Stimulated activated CD8-positive, alpha-beta memory T cell treated with anti-CD3 and anti-CD28 coated beads, Interleukin-15, amount 100 ng/mL, for 1 hour (primary cell): ENCODE results near the gene GOLGA8T.
"Not testable (repeated sequence)": the region's sequence is repeated elsewhere in the genome, so short reads cannot be mapped to it uniquely, and the experiment has no call there.

Experiments
- DNase-seq: peaks from one replicate; pipeline ENCODE4 v3.0.0-alpha.2; 2020; ENCODE audit warnings: low read depth

The GOLGA8T gene, protein sequence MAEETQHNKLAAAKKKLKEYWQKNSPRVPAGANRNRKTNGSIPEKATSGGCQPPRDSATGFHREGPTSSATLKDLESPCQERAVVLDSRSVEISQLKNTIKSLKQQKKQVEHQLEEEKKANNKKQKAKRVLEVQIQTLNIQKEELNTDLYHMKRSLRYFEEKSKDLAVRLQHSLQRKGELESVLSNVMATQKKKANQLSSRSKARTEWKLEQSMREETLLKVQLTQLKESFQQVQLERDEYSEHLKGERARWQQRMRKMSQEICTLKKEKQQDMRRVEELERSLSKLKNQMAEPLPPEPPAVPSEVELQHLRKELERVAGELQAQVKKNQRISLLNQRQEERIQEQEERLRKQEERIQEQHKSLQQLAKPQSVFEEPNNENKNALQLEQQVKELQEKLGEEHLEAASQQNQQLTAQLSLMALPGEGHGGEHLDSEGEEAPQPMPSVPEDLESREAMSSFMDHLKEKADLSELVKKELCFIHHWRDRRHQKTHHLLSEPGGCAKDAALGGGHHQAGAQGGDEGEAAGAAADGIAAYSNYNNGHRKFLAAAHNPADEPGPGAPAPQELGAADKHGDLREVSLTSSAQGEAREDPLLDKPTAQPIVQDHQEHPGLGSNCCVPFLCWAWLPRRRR

DNA sequence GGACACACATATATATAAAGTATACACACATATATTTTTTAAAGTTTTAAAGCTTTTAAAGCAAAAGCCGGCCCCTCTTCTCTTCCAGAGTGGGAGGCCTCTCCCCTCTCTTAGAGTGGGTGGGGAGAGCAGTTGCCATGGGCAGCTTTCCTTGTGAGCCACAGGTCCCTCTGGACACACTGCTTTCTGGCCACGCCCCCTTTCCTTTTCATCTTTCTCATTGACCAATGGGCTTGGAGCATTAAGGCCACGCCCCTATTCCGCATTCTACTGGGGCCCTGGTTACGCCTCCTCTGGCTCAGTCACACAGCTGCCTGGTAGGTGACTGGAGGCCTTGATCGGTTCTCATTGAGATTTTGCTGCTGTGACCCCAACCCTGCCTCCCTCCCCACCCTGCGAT, at the start of gene GOLGA8T:
TSS of gene GOLGA8T (plus strand) at position 301 of the 400 bp plus-strand sequence. CDS start at position 399, 98 bp downstream.
- DNase-seq: not testable (repeated sequence)

DNA sequence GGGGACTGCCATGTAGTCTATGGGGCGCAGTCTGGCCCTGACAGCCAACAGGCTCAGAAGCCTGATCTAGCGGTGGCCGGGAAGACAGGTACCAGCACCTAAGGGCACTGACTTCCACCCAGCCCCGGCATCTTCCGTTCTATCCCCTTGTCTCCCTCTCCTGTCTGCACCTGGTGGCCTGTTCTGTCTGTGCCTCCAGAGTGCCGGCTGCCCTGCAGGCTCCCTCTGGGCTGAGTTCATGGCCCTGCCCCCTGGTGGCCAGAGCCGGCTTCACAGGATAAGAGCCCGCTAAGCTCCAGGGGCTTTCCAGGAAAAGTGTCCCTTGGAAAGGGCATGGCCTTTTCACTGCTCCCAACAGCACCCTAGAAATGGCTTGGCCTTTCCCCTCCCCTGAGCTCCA, 37.0 kb upstream of the GOLGA8T start:
- DNase-seq: not testable (repeated sequence)

DNA sequence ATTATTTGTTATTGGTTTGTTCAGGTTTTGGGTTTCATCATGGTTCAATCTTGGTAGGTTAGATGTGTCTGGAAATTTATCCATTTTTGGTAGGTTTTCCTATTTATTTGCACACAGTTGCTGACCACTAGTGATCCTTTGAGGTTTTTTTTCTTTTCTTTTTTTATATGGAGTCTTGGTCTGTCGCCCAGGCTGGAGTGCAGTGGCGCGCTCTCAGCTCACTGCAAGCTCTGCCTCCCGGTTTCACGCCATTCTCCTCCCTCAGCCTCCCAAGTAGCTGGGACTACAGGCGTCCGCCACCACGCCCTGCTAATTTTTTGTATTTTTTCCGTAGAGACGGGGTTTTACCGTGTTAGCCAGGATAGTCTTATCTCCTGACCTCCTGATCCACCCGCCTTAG, 32.0 kb upstream of the GOLGA8T start:
- DNase-seq: not testable (repeated sequence)

DNA sequence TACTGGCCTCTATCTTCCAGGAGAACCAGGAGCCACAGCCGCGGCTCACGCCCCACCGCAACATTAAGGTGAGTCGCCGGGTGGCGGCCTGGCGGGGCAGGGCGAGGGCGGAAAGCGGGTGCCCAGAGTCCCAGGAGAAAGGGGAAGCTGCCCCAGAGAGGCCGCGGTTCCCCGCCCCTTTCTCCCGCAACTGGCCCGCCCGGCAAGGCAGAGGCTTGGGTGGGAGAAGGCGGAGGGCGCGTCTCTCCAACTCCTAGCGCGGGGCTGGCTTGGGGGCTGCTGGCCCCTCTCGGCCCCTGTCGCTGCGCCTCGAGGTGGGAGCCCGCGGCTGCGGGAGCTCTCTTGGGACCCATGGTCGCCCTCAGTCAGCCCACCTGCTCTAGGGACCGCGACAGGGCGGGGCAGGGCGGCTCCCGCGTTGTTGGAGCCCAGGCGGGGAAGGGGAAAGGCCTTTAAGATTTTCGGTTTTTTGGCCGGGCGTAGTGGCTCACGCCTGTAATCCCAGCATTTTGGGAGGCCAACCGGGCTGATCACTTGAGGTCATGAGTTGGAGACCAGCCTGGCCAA, 30.8 kb upstream of the GOLGA8T start:
- DNase-seq: not testable (repeated sequence)

DNA sequence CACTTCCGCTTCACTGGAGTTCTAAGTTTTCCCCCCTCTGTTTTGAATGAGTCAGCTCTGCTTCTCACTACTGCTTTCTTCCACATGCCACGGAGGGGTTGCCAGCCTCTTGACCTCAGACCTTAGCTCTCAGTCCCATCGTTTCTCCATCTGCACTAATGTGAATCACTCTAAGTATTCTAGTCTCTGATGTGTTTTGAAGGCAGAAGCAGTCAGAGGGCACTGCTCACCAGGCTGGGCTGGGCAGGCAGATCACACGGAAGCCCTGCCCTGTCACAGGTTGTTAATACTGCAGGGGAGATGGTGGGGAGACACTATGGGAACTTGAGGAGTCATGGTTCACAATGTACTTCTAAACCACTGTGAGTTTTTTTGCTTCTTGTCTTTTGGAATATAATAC, 24.3 kb upstream of the GOLGA8T start:
- not testable (repeated sequence) for DNase-seq

DNA sequence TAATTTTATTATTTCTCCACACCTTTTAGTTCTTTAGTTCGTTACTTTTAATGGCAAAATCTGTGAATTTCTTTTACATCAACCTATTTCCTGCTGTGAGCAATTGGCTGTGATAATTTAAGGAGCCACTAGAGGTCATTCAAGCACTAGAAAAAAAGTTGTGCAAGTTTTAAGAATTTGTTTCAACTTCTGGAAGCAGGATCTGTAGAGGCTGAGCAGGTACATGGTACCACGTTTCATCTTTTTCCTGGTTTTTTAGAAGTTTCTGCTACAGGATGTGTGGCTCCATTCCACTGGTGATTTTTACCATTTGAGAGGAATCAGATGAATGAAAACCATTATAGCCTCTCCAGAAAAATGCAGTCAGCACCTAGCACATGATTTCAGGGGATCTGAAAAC, 4.8 kb upstream of the GOLGA8T start:
- not testable (repeated sequence) for DNase-seq

DNA sequence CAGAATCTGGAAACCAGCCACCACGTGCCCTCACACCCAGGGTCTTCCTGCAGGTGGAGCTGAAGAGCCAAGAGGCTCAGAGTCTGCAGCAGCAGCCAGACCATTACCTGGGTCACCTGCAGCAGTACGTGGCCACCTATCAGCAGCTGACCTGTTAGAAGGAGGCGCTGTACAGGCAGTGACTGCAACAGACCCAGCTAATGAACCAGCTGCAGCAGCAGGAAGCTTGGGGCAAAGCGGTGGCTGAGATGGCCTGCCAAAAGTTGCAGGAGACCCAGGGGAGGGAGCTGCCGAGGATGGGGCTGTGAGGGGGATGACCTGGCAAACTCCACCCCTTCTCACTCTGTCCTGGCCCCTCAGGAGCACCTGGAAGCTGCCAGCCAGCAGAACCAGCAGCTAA, 8.4 kb downstream of the GOLGA8T start:
- not testable (repeated sequence) for DNase-seq

DNA sequence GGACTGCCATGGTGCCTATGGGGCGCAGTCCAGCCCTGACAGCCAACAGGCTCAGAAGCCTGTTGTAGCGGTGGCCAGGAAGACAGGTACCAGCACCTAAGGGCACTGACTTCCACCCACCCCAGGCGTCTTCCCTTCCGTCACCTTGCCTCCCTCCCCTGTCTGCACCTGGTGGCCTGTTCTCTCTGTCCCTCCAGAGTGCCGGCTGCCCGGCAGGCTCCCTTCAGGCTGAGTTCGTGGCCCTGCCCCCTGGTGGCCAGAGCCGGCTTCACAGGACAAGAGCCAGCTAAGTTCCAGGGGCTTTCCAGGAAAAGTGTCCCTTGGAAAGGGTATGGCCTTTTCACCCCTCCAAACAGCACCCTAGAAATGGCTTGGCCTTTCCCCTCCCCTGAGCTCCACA, 15.0 kb downstream of the GOLGA8T start:
- not testable (repeated sequence) for DNase-seq

DNA sequence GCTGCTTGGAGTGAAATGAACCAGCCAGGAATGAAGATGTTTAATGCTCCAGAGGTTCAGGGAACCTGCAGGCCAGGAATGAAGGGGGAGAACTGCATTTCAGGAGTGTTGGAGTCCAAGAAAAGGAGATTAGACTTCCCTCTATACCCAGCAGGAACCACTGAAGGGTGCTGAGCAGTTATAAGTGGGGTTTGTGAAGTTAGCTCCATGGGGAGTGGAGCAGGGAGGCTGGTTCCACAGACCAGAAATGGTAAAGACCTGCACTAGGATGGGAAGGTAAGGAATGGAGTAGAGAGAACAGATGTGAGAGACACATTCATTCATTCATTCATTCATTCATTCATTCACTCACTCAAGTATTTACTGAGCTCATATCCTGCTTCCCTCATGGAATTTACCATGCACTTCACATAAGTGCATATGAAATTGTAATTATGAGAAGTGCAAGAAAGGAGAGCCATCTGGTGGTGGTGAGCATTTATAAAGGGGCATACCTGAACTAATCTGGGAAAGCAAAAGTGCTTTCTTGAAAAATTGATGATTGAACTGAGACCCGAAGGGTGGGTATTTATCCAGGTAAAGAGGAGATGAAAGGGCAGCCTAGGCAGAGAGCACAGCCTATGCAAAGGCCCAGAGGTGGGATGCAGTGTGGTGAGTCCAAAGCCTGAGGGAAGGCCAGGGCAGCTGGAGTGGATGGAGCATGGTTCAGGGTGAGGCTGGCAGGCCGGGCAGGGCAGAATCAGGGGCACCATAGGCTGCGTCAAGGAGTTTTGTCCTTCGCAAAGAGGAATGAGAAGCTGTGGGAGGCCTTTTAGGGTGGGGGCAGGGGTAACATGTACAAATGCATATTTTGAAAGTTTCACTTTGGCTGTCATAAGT, 27.9 kb downstream of the GOLGA8T start:
- not testable (repeated sequence) for DNase-seq

DNA sequence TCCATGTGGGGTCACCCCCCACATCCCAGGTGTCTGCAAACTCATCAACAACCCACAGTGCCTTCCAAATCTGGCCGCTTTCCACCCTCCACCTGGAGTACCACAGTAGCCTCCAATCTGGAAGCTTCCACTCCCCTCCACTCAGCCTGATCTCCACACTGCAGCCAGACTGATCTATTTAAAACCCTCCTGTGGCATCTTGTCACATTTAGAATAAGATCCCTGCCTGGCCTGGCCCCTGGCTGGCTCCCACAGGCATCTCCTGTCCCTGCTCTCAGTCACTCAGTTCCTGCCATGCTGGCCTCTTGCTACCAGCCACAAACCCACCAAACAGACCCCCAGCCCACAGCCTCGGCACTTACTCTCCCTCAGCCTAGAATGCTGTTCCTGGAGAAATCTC, 28.9 kb downstream of the GOLGA8T start:
- DNase-seq: not testable (repeated sequence)

DNA sequence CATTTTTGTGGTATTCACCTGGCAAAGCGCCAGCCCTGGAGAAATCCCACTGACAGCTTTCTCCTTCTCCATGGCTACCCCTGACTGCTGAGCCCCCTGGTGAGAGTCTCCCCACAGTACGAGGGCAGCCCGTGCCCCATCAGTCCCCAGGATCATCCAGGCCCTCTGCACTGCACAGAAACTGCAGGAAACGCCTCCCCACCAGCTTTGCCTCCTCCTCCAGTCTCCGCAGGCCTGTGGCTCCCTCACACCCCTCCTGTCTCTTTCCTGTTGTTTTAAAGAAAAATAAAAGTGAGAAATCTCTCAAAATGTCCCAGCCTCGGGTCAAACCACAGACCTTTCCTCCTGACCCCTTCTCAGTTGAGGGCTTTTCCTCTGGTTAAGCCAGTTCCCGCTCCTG, 29.4 kb downstream of the GOLGA8T start:
- not testable (repeated sequence) for DNase-seq

DNA sequence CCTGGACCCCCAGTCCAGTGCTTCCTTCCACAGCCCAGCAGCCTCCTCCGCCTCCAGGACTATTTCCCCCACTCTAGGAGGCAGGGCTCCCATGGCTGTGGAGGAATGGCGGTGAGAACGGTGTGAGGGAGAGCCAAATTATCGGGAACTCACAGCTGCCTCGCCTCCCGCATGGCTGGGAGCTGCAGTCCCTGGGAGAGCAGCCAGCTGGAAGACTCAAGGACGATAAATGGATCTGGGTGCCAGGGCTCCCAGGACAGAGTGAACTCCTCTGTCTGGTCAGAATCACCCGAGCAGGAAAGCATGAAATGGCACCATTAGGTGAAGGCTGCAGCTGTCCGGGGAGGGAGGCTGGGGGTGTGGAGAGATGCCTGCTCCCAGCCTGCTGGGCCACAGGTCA, 32.6 kb downstream of the GOLGA8T start:
- DNase-seq: not testable (repeated sequence)

DNA sequence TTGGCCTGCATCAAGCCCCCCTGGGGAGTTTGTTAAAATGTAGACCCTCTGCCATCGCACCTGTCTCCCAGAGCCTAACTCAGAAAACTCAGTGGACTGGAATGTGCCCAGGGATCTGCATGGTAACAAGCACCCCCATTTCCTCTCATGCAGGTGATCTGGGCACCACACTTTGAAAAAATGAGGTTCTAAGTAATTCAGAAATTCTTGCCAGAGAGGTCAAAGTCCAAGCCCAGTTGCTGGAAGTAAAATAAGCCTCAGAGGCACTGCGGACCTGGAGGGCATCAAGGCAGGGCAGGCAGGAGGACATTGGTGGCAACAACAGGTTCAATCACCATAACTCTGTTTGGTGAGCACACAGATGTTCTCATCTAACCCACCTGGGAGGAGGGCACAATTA, 33.0 kb downstream of the GOLGA8T start:
- not testable (repeated sequence) for DNase-seq

DNA sequence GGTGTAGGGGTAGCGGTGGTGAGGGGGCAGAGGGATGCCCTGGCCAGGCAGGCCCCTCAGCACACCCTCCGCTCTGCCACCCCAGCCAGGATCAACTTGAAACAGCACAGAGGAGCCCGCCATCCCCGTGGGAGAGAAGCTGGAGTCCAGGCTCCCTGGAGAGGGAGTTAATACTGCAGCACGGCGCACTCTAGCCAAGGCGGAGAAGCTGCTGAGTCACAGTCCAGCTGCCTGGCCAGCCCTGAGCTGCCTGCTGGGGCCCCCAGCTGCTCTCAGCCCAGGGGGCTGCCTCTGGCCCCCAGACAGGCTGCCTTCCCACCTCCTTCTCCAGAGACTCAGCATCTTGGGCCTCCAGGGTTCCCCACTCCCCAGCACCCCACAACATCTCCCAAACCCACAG, 36.6 kb downstream of the GOLGA8T start:
- not testable (repeated sequence) for DNase-seq

DNA sequence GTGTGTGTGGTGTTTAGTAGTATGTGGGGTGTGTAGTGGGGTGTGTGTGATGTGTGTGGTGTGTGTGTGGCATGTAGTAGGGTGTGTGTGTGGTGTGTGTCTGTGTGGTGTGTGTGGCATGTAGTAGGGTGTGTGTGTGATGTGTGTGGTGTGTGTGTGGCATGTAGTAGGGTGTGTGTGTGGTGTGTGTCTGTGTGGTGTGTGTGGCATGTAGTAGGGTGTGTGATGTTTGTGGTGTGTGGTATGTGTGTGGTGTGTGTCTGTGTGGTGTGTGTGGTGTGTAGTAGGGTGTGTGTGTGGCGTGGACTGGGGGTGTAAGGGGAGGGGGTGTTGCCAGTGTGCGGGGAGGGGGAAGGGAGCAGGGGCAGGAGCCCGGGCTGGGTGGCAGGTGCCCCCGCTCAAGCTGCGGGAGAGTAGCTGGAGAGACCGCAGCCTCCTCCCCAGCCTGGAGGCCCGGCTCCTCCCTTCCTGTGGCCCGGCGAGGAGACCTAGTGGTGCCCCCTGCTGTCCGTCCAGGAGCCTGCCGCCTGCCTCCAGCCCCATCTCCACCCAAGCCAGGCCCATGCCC, 38.3 kb downstream of the GOLGA8T start:
- DNase-seq: not testable (repeated sequence)

DNA sequence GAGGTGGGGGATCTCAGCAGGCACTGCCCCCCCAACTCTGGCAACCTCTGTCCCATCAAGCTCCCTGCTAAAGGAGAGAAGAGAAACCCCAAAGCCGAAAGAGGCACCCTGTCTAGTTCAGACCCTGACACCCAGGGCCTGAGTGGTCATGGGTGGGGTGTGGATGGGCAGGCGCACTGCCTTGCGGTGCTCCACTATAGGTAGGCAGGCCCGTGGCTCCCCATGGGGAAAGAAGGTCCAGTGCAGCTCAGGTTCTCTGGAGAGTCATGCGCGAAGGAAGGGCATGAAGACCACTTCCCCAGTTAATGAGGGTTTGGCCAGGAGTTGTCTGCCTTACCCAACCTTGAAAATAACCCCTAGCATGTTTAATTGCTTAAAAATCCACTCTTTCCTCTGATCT, 40.4 kb downstream of the GOLGA8T start:
- DNase-seq: not testable (repeated sequence)

DNA sequence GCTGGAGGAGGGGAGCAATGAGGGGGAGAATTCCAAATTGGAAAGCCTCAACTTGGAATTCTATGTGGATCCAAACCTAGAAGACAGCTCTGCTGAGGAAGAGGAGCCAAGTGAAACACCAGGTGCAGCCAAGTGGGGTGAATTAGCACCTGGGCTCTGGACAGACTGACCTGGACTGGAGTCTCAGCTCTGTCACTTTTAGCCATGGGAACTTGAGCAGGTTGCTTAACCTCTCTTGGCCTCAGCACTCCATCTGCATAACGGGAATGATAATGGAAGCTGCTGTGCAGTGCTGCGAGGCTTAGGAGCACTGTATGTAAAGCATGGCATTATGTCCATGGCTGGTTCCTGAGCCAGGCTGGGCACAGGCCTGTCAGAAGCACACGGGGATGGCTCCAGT, 41.8 kb downstream of the GOLGA8T start:
- not testable (repeated sequence) for DNase-seq

DNA sequence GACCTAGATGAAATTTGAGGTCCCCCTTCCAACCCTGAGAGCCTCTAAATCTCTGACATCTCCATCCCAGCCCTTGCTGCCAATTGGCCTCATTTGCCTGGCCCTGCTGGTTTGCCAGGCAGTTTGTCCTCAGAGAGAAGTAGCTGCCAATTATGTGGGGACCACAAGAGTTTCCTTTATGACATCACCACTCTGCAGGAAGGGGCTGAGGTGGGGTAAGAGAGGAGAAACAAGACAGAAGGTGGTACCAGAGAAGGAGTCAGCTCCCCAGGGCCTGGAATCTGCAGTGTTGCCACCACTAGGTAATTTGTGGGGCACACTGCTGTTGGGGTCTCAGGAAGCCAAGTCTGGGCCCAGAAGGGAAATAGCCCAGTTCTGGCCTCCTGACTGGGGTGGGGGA, 45.0 kb downstream of the GOLGA8T start:
- not testable (repeated sequence) for DNase-seq

DNA sequence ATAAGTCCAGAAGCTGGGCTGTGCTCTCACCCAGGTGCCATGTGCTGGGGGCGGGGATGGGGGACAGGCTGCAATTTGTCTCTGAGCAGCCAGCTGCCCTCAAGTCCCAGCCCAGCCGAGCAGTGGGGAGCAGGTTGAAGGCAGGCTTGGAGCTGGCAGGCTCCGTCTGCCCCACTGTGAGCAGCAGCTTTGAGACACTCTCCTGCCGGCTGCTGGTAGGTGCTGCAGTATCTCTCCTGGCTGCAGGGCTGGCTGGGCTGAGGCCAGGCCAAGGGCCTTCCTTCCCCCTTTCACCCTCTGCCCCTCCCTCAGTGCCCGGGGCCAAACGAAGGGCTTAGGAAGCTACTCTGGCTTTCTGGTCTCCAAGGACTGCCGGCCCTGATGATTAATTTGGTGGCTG, 50.6 kb downstream of the GOLGA8T start:
- DNase-seq: not testable (repeated sequence)

DNA sequence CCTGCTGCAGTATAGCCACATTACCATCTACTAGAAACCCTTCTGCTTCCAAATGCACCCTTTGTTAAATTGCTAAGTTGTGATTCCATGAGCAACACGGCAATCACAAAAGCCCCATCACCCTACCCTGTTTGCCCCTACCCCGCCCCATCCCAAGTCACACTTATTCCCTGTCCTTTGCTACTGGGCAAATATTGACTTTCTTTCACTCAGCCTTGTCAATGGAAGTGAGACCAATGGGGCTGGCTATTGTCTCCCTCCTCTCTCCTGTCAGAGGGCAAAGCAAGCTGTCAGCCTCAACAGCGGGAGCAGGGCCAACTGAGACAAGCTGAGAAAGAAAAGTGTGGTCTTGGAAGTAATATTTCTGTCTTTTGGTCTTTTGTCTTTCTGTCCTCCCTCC, 52.6 kb downstream of the GOLGA8T start:
- not testable (repeated sequence) for DNase-seq

DNA sequence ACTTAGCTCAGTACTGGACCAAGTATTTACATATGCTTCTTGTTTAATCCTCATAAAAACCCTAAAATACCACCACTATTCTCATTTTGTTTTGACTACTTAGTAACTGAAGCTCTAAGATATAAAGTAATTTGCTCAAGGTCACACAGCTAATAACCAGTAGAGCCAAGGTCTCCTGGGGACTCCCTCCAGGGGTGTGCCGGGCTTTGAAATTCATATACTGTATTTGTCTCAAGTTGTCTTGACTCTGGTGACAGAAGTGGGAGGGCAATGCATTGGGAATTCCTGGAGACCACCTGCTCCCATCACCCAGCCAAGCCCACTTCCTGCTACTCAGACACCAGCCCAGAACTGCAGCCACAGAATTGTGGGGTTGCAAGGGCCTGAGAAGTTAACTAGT, 54.9 kb downstream of the GOLGA8T start:
- DNase-seq: not testable (repeated sequence)

DNA sequence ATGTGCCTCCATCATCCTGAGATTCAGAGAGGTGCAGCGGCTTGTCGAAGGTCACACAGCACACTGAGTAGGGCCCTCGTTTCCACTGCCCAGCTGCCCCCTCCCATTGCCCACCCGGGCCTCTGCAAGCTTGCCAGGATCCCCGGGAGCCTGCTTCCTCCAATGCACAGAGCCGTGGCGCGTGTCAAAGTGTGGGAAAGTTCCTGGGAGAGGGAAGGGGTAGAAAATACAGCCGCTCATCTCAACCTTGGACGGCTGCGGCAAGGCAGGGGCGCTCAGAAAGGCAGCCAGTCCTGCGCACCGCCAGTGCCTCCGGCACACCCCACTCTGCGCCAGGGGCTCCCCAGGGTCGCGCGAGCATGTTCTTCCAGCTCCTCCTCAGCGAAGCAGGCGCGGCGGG, 56.3 kb downstream of the GOLGA8T start:
- DNase-seq: not testable (repeated sequence)
